MM.1S (cell line): Measurements from ENCODE around the gene ACSS3.

Source experiments
- EZH2phosphoT487 ChIP-seq: fragments of 300-600 bp; sonication (generic); IDR thresholded peaks from 2 replicates; pipeline ENCODE4 v1.6.1; 2018; ENCODE audit warnings: antibody characterized with exemption, low read length
- TF ChIP-seq, protein P1 (sequence below): fragments of 300-600 bp; sonication (generic); IDR thresholded peaks from 2 replicates; pipeline ENCODE4 v1.5.1; 2016; ENCODE audit warnings: antibody characterized with exemption, low read length, mixed read lengths

DNA sequence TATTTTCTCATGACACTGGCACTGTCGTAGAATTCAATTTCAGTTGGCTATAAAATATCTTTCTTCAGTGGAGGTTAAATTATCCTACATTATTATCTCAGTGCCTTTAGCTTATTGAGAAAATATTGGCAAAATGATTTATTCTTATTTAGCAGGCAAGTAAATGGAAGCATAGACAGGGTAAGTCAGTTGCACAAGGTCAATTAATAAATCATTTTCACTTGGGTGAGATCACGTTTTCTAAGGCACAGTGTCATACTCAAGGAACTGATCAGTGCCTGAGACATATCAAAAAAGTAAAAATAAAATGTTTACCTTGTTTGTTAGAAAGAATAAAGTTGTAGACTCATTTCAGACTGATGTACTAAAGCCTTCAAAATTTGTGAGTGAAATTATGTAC, 95.0 kb downstream of the ACSS3 start:
- TF ChIP-seq, protein P1, sequence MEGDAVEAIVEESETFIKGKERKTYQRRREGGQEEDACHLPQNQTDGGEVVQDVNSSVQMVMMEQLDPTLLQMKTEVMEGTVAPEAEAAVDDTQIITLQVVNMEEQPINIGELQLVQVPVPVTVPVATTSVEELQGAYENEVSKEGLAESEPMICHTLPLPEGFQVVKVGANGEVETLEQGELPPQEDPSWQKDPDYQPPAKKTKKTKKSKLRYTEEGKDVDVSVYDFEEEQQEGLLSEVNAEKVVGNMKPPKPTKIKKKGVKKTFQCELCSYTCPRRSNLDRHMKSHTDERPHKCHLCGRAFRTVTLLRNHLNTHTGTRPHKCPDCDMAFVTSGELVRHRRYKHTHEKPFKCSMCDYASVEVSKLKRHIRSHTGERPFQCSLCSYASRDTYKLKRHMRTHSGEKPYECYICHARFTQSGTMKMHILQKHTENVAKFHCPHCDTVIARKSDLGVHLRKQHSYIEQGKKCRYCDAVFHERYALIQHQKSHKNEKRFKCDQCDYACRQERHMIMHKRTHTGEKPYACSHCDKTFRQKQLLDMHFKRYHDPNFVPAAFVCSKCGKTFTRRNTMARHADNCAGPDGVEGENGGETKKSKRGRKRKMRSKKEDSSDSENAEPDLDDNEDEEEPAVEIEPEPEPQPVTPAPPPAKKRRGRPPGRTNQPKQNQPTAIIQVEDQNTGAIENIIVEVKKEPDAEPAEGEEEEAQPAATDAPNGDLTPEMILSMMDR, result no peak
- no peak for TF ChIP-seq EZH2phosphoT487
